ENCODE data around the gene PDHB.

- TF ChIP-seq CTCF (IDR thresholded peaks at IDR 0.05; ENCODE audit: low read depth, low read length) (no peak), EZH2phosphoT487 (IDR thresholded peaks at IDR 0.05; ENCODE audit: low read depth) (no peak)
These were observed 45.7 kb downstream of the PDHB start for GRCh38 chr3:58387650-58388546.

Data from OCI-LY3 (cell line).